Measurements from ENCODE around the gene S100A7.

DNA sequence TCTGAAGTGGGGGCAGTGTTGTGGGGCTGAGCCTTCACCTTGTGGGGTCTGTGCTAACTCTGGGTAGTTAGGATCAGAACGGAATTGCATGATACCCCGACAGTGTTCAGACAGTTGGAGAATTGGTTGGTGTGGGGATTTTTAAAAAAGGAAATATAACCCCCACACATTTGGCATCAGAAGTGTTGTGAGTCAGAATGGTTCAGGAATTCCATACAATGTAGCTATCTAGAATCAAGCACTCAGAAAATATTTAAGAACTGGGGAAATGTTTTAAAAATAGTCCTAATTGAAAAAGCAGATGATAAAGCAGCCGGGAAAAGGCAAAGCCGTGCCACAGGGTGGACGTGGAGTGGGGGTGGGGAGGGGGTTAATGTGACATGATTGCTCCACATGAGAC lies 6.5 kb upstream of the S100A7 start:
- TF ChIP-seq, protein P1, sequence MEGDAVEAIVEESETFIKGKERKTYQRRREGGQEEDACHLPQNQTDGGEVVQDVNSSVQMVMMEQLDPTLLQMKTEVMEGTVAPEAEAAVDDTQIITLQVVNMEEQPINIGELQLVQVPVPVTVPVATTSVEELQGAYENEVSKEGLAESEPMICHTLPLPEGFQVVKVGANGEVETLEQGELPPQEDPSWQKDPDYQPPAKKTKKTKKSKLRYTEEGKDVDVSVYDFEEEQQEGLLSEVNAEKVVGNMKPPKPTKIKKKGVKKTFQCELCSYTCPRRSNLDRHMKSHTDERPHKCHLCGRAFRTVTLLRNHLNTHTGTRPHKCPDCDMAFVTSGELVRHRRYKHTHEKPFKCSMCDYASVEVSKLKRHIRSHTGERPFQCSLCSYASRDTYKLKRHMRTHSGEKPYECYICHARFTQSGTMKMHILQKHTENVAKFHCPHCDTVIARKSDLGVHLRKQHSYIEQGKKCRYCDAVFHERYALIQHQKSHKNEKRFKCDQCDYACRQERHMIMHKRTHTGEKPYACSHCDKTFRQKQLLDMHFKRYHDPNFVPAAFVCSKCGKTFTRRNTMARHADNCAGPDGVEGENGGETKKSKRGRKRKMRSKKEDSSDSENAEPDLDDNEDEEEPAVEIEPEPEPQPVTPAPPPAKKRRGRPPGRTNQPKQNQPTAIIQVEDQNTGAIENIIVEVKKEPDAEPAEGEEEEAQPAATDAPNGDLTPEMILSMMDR (IDR thresholded peaks at IDR 0.05) = no peak
- TF ChIP-seq ZFX (IDR thresholded peaks at IDR 0.05; ENCODE audit: borderline replicate concordance) = no peak
